Gastroesophageal sphincter (tissue), 3 donors: Measurements from ENCODE around the gene SRD5A2.

ENCODE experiments used
- CTCF ChIP-seq, 4 experiments: fragments of 200-600 bp in 2 of 4; fragments of 450-650 bp in 2 of 4; sonication (generic) in 1 of 4; IDR thresholded peaks; one replicate each; pipeline ENCODE4 v1.5.1; 2017 to 2019; ENCODE audit warnings: antibody characterized with exemption in 4 of 4, mild to moderate bottlenecking in 2 of 4, moderate library complexity in 2 of 4
- POLR2AphosphoS5 ChIP-seq: sonication (generic); formaldehyde crosslinking; IDR thresholded peaks from one replicate; pipeline ENCODE4 v1.6.1; 2017; ENCODE audit warnings: antibody characterized with exemption

GRCh38 chr2:31577143-31577542, 3.6 kb downstream of the SRD5A2 start:
- TF ChIP-seq CTCF (IDR thresholded peaks at IDR 0.05), result no peak
- no peak for TF ChIP-seq POLR2AphosphoS5
